K562 (cell line): Measurements from ENCODE around the gene F12. TPM values are rescaled to one million over a fixed set of nuclear protein-coding genes. Genes with fewer than 3 reads are reported as not detected.
A peak's percentile ranks its signal among the peaks of the same experiment; 100 is the strongest.

Experiments
- CBX2 ChIP-seq: fragments of 200-600 bp; sonication (generic); IDR thresholded peaks from one replicate; pipeline ENCODE4 v1.6.1; 2012; ENCODE audit warnings: mild to moderate bottlenecking, low read length, inconsistent platforms; ENCODE audit not compliant: insufficient read depth, poor library complexity, severe bottlenecking
- CC2D1A ChIP-seq: fragments of 450-650 bp; IDR thresholded peaks from 2 replicates; pipeline ENCODE4 v1.6.1; 2017; ENCODE audit warnings: mild to moderate bottlenecking
- E2F1 ChIP-seq: sonication (generic); formaldehyde crosslinking; IDR thresholded peaks from 2 replicates; pipeline ENCODE4 v1.8.1; 2023; ENCODE audit warnings: mild to moderate bottlenecking, missing genetic modification reagents, moderate library complexity
- HDAC1 ChIP-seq, 2 experiments: fragments of 450-650 bp; IDR thresholded peaks; 2 replicates each; pipeline ENCODE4 v1.6.1; 2016 to 2017; ENCODE audit warnings: inconsistent platforms in 1 of 2, mild to moderate bottlenecking in 1 of 2, moderate library complexity in 1 of 2
- HDGF ChIP-seq: fragments of 450-650 bp; IDR thresholded peaks from 2 replicates; pipeline ENCODE4 v1.6.1; 2016
- ILK ChIP-seq: fragments of 450-650 bp; IDR thresholded peaks from 2 replicates; pipeline ENCODE4 v1.6.1; 2016; ENCODE audit warnings: missing genetic modification characterization, low read depth, mild to moderate bottlenecking, missing compliant biosample characterization, moderate library complexity, borderline replicate concordance
- MAZ ChIP-seq, 2 experiments: fragments of 450-650 bp in 1 of 2; sonication (generic) in 1 of 2; formaldehyde crosslinking; IDR thresholded peaks in 1 of 2; conservative IDR thresholded peaks in 1 of 2; 2 replicates each; pipeline versions ENCODE4 v1.4.0 to v1.5.0; 2020; ENCODE audit warnings: mild to moderate bottlenecking in 1 of 2, missing genetic modification reagents in 1 of 2
- PHF21A ChIP-seq: fragments of 450-650 bp; IDR thresholded peaks from 2 replicates; pipeline ENCODE4 v1.6.1; 2017; ENCODE audit warnings: low read depth, borderline replicate concordance
- PKNOX1 ChIP-seq: fragments of 450-650 bp; IDR thresholded peaks from 2 replicates; pipeline ENCODE4 v1.6.1; 2016
- POLR2AphosphoS2 ChIP-seq: IDR thresholded peaks from 2 replicates; pipeline ENCODE4 v1.6.1; 2012; ENCODE audit warnings: low read length, improper control_type of control experiment
- SRSF1 ChIP-seq: fragments of 200-400 bp; formaldehyde crosslinking; IDR thresholded peaks from 2 replicates; pipeline ENCODE4 v1.6.1; 2017; ENCODE audit warnings: mild to moderate bottlenecking, low read depth, low read length, moderate library complexity
- STAG1 ChIP-seq: sonication (generic); formaldehyde crosslinking; IDR thresholded peaks from 2 replicates; pipeline ENCODE4 v1.5.0; 2020; ENCODE audit warnings: missing genetic modification reagents, borderline replicate concordance
- STAT5B ChIP-seq: fragments of 250-450 bp; sonication (Bioruptor Pico); IDR thresholded peaks from 2 replicates; pipeline ENCODE4 v1.8.0; 2021; ENCODE audit warnings: mild to moderate bottlenecking, inconsistent platforms
- ZNF212 ChIP-seq: fragments of 450-650 bp; formaldehyde crosslinking; IDR thresholded peaks from 2 replicates; pipeline ENCODE4 v1.4.0; 2020; ENCODE audit warnings: mild to moderate bottlenecking
- ZNF24 ChIP-seq: fragments of 450-650 bp; IDR thresholded peaks from 2 replicates; pipeline ENCODE4 v1.6.1; 2016
- ZNF263 ChIP-seq: sonication (generic); formaldehyde crosslinking; IDR thresholded peaks from 2 replicates; pipeline ENCODE4 v1.8.0; 2022; ENCODE audit warnings: mild to moderate bottlenecking, missing genetic modification reagents, borderline replicate concordance
- ZNF436 ChIP-seq: fragments of 250-450, 450-650 bp; sonication (Bioruptor Pico); formaldehyde crosslinking; IDR thresholded peaks from 2 replicates; pipeline ENCODE4 v1.7.0; 2020; ENCODE audit warnings: mild to moderate bottlenecking
- polyA plus RNA-seq, 8 experiments: library from polyadenylated mRNA; depleted of rRNA in 4 of 8; stranded (reverse) in 5 of 8; unstranded in 3 of 8; fragments of >200 nt; fragmentation: Nextera tagmentation in 2 of 8; fragmentation: Illumina TruSeq in 1 of 8; extraction: Ambion mirVana in 2 of 8; extraction: Trizol in 1 of 8; gene quantifications; 2 replicates each; pipeline versions ENCODE4 v1.2.1 to v1.2.3, GENCODE V29; 2011 to 2014; ENCODE audit warnings: inconsistent platforms in 1 of 8, missing spikeins in 1 of 8
- total RNA-seq, 7 experiments: library from RNA; depleted of rRNA in 6 of 7; stranded (reverse); fragments of >200 nt in 6 of 7; fragmentation: Illumina TruSeq in 2 of 7; extraction: Trizol in 2 of 7; gene quantifications; 2 replicates each; pipeline versions ENCODE4 v1.2.1 to v1.2.3, GENCODE V29; 2011 to 2021; ENCODE audit warnings: low replicate concordance in 1 of 7
- TF ChIP-seq, protein P1 (sequence below): fragments of 450-650 bp; IDR thresholded peaks from 2 replicates; pipeline ENCODE4 v1.6.1; 2017; ENCODE audit warnings: antibody characterized with exemption, mild to moderate bottlenecking
- TF ChIP-seq, protein P2 (sequence below): sonication (generic); formaldehyde crosslinking; IDR thresholded peaks from 2 replicates; pipeline ENCODE4 v1.8.0; 2022; ENCODE audit warnings: mild to moderate bottlenecking, missing genetic modification reagents

The F12 gene
- total and polyA plus RNA-seq, 9 of the 15 experiments (the other 6 are each of a cell fraction or from before 2014, with no cell fraction given): 0.59 to 18.3 (median 3.6) TPM

DNA sequence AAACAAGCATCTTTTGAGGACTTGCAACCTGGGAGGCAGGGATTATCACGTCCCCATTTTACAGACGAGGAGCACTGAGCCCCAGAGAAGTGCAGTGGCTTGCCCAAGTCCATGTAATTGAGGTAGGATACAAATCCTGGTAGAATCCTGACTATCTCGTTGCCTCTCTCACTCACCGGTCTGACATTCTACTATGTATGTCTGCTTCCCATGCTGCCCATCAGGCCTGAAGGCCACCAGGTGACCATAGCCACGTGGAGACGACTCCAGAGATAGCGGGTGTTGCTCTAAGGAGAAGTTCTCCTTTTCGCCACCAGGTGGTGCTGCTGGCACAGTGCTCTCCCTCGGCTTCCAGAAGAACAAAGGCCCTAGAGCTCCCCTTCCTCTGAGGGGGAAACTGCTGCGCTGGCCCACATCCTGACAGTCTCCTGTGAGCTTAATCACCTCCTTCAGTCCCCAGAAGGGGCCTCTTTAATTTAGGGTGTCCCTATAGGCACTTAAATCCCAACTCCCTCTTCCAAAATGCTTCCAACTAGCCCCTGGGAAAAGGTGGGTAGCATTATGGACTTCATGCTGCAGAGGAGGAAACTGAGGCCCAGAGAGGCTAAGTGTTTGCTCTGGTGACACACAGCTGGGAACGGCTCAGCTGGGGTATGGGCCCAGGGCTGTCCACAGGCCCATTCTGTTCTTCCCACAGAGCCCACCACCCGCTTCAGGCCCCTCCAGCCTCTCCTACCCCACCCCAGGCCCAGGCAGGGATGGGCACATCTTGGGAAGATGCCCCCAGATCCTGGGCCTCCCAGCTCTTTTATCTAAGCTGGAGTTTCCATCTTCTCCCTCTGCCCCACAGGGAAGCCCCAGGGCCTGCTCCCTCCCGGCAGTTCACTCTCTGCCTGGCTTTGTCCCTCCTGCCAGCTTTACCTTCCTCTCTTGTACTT, 18.7 kb downstream of the F12 start (continued):
- TF ChIP-seq SRSF1: no peak
- no peak for TF ChIP-seq ILK (tag)
- TF ChIP-seq STAG1 (CRISPR knock-in tag): peak; percentile 54; the same call in 1 of the 2 replicates
- TF ChIP-seq CBX2: no peak
- no peak for TF ChIP-seq ZNF212 (CRISPR knock-in tag)
- peak; percentile 76 for TF ChIP-seq E2F1 (CRISPR knock-in tag)
- TF ChIP-seq ZNF436 (CRISPR knock-in tag): no peak
- peak; percentile 50 for TF ChIP-seq PKNOX1
- TF ChIP-seq MAZ (CRISPR knock-in tag; conservative IDR thresholded peaks at IDR 0.05 in 1 of 2, IDR thresholded peaks at IDR 0.05 in 1 of 2): peak in 1 of 2 experiments; percentile 65; a peak in 2 of 4 replicates
- peak; percentile 32; the same call in 1 of the 2 replicates for TF ChIP-seq ZNF263
- TF ChIP-seq, protein P1, sequence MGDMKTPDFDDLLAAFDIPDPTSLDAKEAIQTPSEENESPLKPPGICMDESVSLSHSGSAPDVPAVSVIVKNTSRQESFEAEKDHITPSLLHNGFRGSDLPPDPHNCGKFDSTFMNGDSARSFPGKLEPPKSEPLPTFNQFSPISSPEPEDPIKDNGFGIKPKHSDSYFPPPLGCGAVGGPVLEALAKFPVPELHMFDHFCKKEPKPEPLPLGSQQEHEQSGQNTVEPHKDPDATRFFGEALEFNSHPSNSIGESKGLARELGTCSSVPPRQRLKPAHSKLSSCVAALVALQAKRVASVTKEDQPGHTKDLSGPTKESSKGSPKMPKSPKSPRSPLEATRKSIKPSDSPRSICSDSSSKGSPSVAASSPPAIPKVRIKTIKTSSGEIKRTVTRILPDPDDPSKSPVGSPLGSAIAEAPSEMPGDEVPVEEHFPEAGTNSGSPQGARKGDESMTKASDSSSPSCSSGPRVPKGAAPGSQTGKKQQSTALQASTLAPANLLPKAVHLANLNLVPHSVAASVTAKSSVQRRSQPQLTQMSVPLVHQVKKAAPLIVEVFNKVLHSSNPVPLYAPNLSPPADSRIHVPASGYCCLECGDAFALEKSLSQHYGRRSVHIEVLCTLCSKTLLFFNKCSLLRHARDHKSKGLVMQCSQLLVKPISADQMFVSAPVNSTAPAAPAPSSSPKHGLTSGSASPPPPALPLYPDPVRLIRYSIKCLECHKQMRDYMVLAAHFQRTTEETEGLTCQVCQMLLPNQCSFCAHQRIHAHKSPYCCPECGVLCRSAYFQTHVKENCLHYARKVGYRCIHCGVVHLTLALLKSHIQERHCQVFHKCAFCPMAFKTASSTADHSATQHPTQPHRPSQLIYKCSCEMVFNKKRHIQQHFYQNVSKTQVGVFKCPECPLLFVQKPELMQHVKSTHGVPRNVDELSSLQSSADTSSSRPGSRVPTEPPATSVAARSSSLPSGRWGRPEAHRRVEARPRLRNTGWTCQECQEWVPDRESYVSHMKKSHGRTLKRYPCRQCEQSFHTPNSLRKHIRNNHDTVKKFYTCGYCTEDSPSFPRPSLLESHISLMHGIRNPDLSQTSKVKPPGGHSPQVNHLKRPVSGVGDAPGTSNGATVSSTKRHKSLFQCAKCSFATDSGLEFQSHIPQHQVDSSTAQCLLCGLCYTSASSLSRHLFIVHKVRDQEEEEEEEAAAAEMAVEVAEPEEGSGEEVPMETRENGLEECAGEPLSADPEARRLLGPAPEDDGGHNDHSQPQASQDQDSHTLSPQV: peak; percentile 58; the same call in 1 of the 2 replicates
- TF ChIP-seq POLR2AphosphoS2: no peak
- TF ChIP-seq ZNF24: 0 out of 2 replicates have a peak, but pooled peaks have one; percentile 9
- TF ChIP-seq PHF21A: no peak
- TF ChIP-seq HDAC1 (IDR thresholded peaks at IDR 0.05): peak in 1 of 2 experiments; percentile 52; a peak in 2 of 4 replicates
- TF ChIP-seq CC2D1A: peak; percentile 76; the same call in 1 of the 2 replicates
- TF ChIP-seq STAT5B (CRISPR knock-in tag): no peak
- peak; percentile 75; the same call in 1 of the 2 replicates for TF ChIP-seq HDGF
- TF ChIP-seq, protein P2, sequence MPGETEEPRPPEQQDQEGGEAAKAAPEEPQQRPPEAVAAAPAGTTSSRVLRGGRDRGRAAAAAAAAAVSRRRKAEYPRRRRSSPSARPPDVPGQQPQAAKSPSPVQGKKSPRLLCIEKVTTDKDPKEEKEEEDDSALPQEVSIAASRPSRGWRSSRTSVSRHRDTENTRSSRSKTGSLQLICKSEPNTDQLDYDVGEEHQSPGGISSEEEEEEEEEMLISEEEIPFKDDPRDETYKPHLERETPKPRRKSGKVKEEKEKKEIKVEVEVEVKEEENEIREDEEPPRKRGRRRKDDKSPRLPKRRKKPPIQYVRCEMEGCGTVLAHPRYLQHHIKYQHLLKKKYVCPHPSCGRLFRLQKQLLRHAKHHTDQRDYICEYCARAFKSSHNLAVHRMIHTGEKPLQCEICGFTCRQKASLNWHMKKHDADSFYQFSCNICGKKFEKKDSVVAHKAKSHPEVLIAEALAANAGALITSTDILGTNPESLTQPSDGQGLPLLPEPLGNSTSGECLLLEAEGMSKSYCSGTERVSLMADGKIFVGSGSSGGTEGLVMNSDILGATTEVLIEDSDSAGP (CRISPR knock-in tag): no peak
